ENCODE data around the gene FOLR2.

The FOLR2 gene

DNA sequence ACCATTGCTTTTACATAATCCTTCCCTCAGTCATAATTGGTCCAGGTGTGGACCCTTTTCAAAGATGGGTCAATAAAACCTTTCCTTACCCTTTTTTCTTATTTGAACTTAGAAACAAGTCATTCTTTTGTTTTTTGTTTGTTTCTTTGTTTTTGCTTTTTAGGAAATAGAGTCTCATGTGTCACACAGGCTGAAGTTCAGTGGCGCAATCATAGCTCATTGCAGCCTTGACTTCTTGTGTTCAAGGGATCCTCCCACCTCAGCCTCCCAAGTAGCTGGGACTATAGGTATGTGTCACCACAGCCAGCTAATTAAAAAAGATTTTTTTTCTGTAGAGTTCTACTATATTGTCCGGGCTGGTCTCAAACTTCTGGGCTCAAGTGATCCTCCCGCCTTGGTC, 36.8 kb downstream of the FOLR2 start:
- CTCF ChIA-PET: no interaction called here
- POLR2A ChIA-PET: no interaction called here
- TF ChIP-seq CTCF (IDR thresholded peaks at IDR 0.05; ENCODE audit: control extremely low read depth, extremely low read depth, low read depth, missing control alignments): no peak
- no peak for DNase-seq (ENCODE audit: extremely low spot score)

DNA sequence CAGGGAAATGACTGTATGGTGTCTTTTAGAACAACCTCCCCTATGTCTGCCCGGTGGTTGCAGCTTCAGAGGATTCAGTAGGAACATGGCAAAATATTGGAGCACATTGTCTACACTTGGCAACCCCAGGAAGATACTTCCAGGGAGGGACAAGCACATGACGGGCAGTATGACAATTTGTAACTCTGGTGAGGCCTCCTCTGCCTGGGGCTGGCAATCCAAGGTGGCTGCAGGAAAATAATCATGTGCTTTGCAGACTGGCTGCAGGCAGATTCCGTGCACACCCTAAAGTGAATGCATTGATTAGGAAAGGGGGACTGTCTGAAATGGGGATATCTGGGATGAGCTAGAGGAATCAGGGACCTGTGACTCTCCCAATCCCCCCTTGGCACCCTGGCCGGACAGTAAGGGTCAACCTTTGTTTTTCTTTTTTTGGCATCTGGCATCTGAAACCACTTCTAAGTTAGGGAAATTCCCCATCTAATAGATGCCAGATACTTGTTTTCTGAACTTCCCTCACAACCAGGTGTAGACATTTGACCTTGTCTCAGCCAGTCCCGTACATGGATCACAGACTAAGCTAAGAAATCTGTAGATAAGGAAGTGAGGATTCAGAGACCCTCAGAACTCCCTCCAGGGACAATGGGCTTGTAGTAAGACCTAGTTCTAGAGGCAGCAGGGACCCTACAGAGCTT, 37.9 kb downstream of the FOLR2 start:
- DNase-seq (ENCODE audit: extremely low spot score): no peak
- CTCF ChIA-PET: interaction anchor here (1.5 to 3.1 kb wide), 2 partner anchors 17 to 160 kb away, joined by 5 to 13 read pairs; no protein-coding TSS in a partner anchor
- TF ChIP-seq CTCF (IDR thresholded peaks at IDR 0.05; ENCODE audit: control extremely low read depth, extremely low read depth, low read depth, missing control alignments): no peak
- POLR2A ChIA-PET: no interaction called here

- ChIA-PET POLR2A (no interaction called here), CTCF (interaction anchor here (1.7 kb wide), 1 partner anchor 9 kb away, joined by 6 read pairs; no protein-coding TSS in a partner anchor)
- no peak for TF ChIP-seq CTCF (IDR thresholded peaks at IDR 0.05; ENCODE audit: control extremely low read depth, extremely low read depth, low read depth, missing control alignments)
- no peak for DNase-seq (ENCODE audit: extremely low spot score)
These were observed 41.0 kb downstream of the FOLR2 start for GRCh38 chr11:72257570-72257969.

GRCh38 chr11:72259490-72259889, 42.9 kb downstream of the FOLR2 start:
- no peak for TF ChIP-seq CTCF (IDR thresholded peaks at IDR 0.05; ENCODE audit: control extremely low read depth, extremely low read depth, low read depth, missing control alignments)
- CTCF ChIA-PET: interaction anchor here (1.1 to 1.7 kb wide), 2 partner anchors 11 to 155 kb away, joined by 3 to 6 read pairs; no protein-coding TSS in a partner anchor
- DNase-seq (ENCODE audit: extremely low spot score): no peak
- POLR2A ChIA-PET: no interaction called here

- TF ChIP-seq CTCF (IDR thresholded peaks at IDR 0.05; ENCODE audit: control extremely low read depth, extremely low read depth, low read depth, missing control alignments): no peak
- ChIA-PET POLR2A (no interaction called here), CTCF (no interaction called here)
- DNase-seq (ENCODE audit: extremely low spot score): no peak
These were observed 44.0 kb downstream of the FOLR2 start for GRCh38 chr11:72260574-72260973.

DNA sequence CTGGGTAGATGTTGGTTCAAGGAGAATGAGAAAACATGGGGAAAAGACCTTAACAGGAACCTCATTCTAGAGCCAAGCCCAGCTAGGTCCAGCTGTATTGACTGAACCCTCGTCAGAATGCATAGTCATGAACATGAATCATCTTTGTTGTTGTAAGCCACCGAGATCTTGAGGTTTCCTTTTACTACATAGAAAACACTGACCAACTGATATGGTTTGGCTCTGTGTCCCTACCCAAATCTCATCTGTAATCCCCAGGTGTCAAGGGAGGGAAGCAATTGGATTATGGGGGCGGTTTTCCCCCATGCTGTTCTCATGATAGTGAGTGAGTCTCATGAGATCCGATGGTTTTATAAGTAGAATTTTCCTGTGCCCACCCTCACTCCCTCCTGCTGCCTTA, 46.8 kb downstream of the FOLR2 start:
- ChIA-PET POLR2A (no interaction called here), CTCF (interaction anchor here (1.0 to 1.1 kb wide), 2 partner anchors 25 to 149 kb away, joined by 3 read pairs; no protein-coding TSS in a partner anchor)
- no peak for TF ChIP-seq CTCF (IDR thresholded peaks at IDR 0.05; ENCODE audit: control extremely low read depth, extremely low read depth, low read depth, missing control alignments)
- DNase-seq (ENCODE audit: extremely low spot score): no peak

All from GM10248 (cell line).